ENCODE results near the gene EIF4A2.

Gene EIF4A2

GRCh38 chr3:186828340-186828739 is 45.0 kb downstream of the EIF4A2 start:
- Histone ChIP-seq H4K20me1 (ENCODE audit: insufficient read depth, low read length, poor library complexity, severe bottlenecking) (no peaks in the 10 kb centered on the region), H3K4me3 (ENCODE audit: low read length, poor library complexity, severe bottlenecking) (no peak overlapping the region), H3K9me3 (ENCODE audit: insufficient read depth, low read depth, low read length) (no peaks in the 10 kb centered on the region), H3K9ac (ENCODE audit: low read depth, low read length, poor library complexity, severe bottlenecking) (no peak overlapping the region), H3K79me2 (ENCODE audit: insufficient read depth, low read length) (no peaks in the 10 kb centered on the region), H3K9me2 (replicated peaks; ENCODE audit: low read depth, low read length) (no peaks in the 10 kb centered on the region), H3K36me3 (ENCODE audit: insufficient read depth, low read length) (no peaks in the 10 kb centered on the region), H3K27me3 (ENCODE audit: insufficient read depth, low read length, poor library complexity, severe bottlenecking) (peaks cover 71% of the 10 kb centered on the region), H2AFZ (ENCODE audit: low read length) (no peak overlapping the region), H3K4me1 (ENCODE audit: insufficient read depth, low read length, poor library complexity, severe bottlenecking) (peaks cover 13% of the 10 kb centered on the region), H3F3A (ENCODE audit: low read depth) (no peaks in the 10 kb centered on the region), H3K4me2 (ENCODE audit: low read depth, low read length, poor library complexity, severe bottlenecking) (no peak overlapping the region)
- no peak for TF ChIP-seq EZH2phosphoT487 (IDR thresholded peaks at IDR 0.05; ENCODE audit: borderline replicate concordance)
- no peak for TF ChIP-seq CTCF (conservative IDR thresholded peaks at IDR 0.05; ENCODE audit: low read length)

- Histone ChIP-seq H3F3A (ENCODE audit: low read depth) (no peaks in the 10 kb centered on the region), H3K9me3 (ENCODE audit: insufficient read depth, low read depth, low read length) (no peaks in the 10 kb centered on the region), H3K9me2 (replicated peaks; ENCODE audit: low read depth, low read length) (no peaks in the 10 kb centered on the region), H3K4me2 (ENCODE audit: low read depth, low read length, poor library complexity, severe bottlenecking) (no peak overlapping the region), H4K20me1 (ENCODE audit: insufficient read depth, low read length, poor library complexity, severe bottlenecking) (no peaks in the 10 kb centered on the region), H3K36me3 (ENCODE audit: insufficient read depth, low read length) (no peaks in the 10 kb centered on the region), H3K27me3 (ENCODE audit: insufficient read depth, low read length, poor library complexity, severe bottlenecking) (peaks cover 57% of the 10 kb centered on the region), H2AFZ (ENCODE audit: low read length) (no peak overlapping the region), H3K9ac (ENCODE audit: low read depth, low read length, poor library complexity, severe bottlenecking) (no peak overlapping the region), H3K4me1 (ENCODE audit: insufficient read depth, low read length, poor library complexity, severe bottlenecking) (peaks cover 9% of the 10 kb centered on the region), H3K4me3 (ENCODE audit: low read length, poor library complexity, severe bottlenecking) (no peak overlapping the region), H3K79me2 (ENCODE audit: insufficient read depth, low read length) (no peaks in the 10 kb centered on the region)
- no peak for TF ChIP-seq EZH2phosphoT487 (IDR thresholded peaks at IDR 0.05; ENCODE audit: borderline replicate concordance)
- no peak for TF ChIP-seq CTCF (conservative IDR thresholded peaks at IDR 0.05; ENCODE audit: low read length)
These were observed 48.4 kb downstream of the EIF4A2 start for GRCh38 chr3:186831798-186832197.

GRCh38 chr3:186832276-186832675 is 48.9 kb downstream of the EIF4A2 start:
- Histone ChIP-seq H4K20me1 (ENCODE audit: insufficient read depth, low read length, poor library complexity, severe bottlenecking) (no peaks in the 10 kb centered on the region), H3F3A (ENCODE audit: low read depth) (no peaks in the 10 kb centered on the region), H3K9ac (ENCODE audit: low read depth, low read length, poor library complexity, severe bottlenecking) (no peak overlapping the region), H3K79me2 (ENCODE audit: insufficient read depth, low read length) (no peaks in the 10 kb centered on the region), H3K36me3 (ENCODE audit: insufficient read depth, low read length) (no peaks in the 10 kb centered on the region), H3K27me3 (ENCODE audit: insufficient read depth, low read length, poor library complexity, severe bottlenecking) (peaks cover 54% of the 10 kb centered on the region), H3K9me3 (ENCODE audit: insufficient read depth, low read depth, low read length) (no peaks in the 10 kb centered on the region), H3K4me3 (ENCODE audit: low read length, poor library complexity, severe bottlenecking) (no peak overlapping the region), H2AFZ (ENCODE audit: low read length) (no peak overlapping the region), H3K4me1 (ENCODE audit: insufficient read depth, low read length, poor library complexity, severe bottlenecking) (peaks cover 6% of the 10 kb centered on the region), H3K4me2 (ENCODE audit: low read depth, low read length, poor library complexity, severe bottlenecking) (no peak overlapping the region), H3K9me2 (replicated peaks; ENCODE audit: low read depth, low read length) (no peaks in the 10 kb centered on the region)
- TF ChIP-seq CTCF (conservative IDR thresholded peaks at IDR 0.05; ENCODE audit: low read length) (no peak), EZH2phosphoT487 (IDR thresholded peaks at IDR 0.05; ENCODE audit: borderline replicate concordance) (no peak)
